NCI-H345 treated with DMSO at 0.1 percent for 48 hours (cell line): Measurements from ENCODE around the gene MEIOC.
"Not testable (repeated sequence)": the region's sequence is repeated elsewhere in the genome, so short reads cannot be mapped to it uniquely, and the experiment has no call there.

Experiments
- DNase-seq: peaks from one replicate; lab custom pipeline; 2025; ENCODE audit not compliant: unreplicated experiment; lab: John Stamatoyannopoulos, UW

MEIOC gene

GRCh38 chr17:44655983-44656710, at the start of gene MEIOC:
Gene MEIOC (plus strand): TSS chr17:44656468. CDS start chr17:44656614, 146 bp downstream.
- DNase-seq, result peak; percentile 44

- DNase-seq, result no peak
Measured at GRCh38 chr17:44606658-44607057, 49.6 kb upstream of the MEIOC start.

GRCh38 chr17:44607836-44608690, 48.2 kb upstream of the MEIOC start:
- DNase-seq, result peak; percentile 55

- peak; percentile 53 for DNase-seq
Measured at GRCh38 chr17:44608727-44609435, 47.4 kb upstream of the MEIOC start.

- DNase-seq, result no peak
Measured at GRCh38 chr17:44610331-44610730, 45.9 kb upstream of the MEIOC start.

- no peak for DNase-seq
Measured at GRCh38 chr17:44610871-44611270, 45.4 kb upstream of the MEIOC start.

GRCh38 chr17:44614862-44615261, 41.4 kb upstream of the MEIOC start:
- no peak for DNase-seq

GRCh38 chr17:44618652-44619051, 37.6 kb upstream of the MEIOC start:
- DNase-seq, result not testable (repeated sequence)

GRCh38 chr17:44623070-44623725, 33.1 kb upstream of the MEIOC start:
- no peak for DNase-seq

GRCh38 chr17:44627513-44628242, 28.6 kb upstream of the MEIOC start:
- no peak for DNase-seq

- DNase-seq, result no peak
Measured at GRCh38 chr17:44628243-44629188, 27.8 kb upstream of the MEIOC start.

GRCh38 chr17:44629314-44629713, 27.0 kb upstream of the MEIOC start:
- no peak for DNase-seq

GRCh38 chr17:44630703-44631102, 25.6 kb upstream of the MEIOC start:
- DNase-seq, result no peak

- no peak for DNase-seq
Measured at GRCh38 chr17:44633998-44634397, 22.3 kb upstream of the MEIOC start.

GRCh38 chr17:44634401-44634800, 21.9 kb upstream of the MEIOC start:
- DNase-seq, result not testable (repeated sequence)

- peak; percentile 22 for DNase-seq
Measured at GRCh38 chr17:44636562-44636961, 19.7 kb upstream of the MEIOC start.

GRCh38 chr17:44637066-44637465, 19.2 kb upstream of the MEIOC start:
- DNase-seq, result peak; percentile 13

- DNase-seq, result no peak
Measured at GRCh38 chr17:44642834-44643233, 13.4 kb upstream of the MEIOC start.

- no peak for DNase-seq
Measured at GRCh38 chr17:44645341-44645740, 10.9 kb upstream of the MEIOC start.
